ENCODE results near the gene SYNGAP1.

- TF ChIP-seq, protein P1, sequence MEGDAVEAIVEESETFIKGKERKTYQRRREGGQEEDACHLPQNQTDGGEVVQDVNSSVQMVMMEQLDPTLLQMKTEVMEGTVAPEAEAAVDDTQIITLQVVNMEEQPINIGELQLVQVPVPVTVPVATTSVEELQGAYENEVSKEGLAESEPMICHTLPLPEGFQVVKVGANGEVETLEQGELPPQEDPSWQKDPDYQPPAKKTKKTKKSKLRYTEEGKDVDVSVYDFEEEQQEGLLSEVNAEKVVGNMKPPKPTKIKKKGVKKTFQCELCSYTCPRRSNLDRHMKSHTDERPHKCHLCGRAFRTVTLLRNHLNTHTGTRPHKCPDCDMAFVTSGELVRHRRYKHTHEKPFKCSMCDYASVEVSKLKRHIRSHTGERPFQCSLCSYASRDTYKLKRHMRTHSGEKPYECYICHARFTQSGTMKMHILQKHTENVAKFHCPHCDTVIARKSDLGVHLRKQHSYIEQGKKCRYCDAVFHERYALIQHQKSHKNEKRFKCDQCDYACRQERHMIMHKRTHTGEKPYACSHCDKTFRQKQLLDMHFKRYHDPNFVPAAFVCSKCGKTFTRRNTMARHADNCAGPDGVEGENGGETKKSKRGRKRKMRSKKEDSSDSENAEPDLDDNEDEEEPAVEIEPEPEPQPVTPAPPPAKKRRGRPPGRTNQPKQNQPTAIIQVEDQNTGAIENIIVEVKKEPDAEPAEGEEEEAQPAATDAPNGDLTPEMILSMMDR (conservative IDR thresholded peaks at IDR 0.05; ENCODE audit: low read depth, low read length): no peak
- TF ChIP-seq EZH2 (IDR thresholded peaks at IDR 0.05; ENCODE audit: low read length, unreplicated experiment) (no peak), EZH2phosphoT487 (IDR thresholded peaks at IDR 0.05; ENCODE audit: borderline replicate concordance, low read length) (no peak)
Measured at GRCh38 chr6:33392595-33392948, 27.3 kb upstream of the SYNGAP1 start.
